ENCODE data around the gene EIF4E. TPM values are rescaled to one million over a fixed set of nuclear protein-coding genes. Genes with fewer than 3 reads are reported as not detected.

EIF4E gene
- total RNA-seq (2022) (103 and 105 TPM in 2 replicates), Bru-seq, nascent RNA (percentile 93 among the genes with signal in this experiment), BruChase-seq, experiment 1, labeled RNA remaining after a 6-hour chase (percentile 89 among the genes with signal in this experiment), BruChase-seq, experiment 2, labeled RNA remaining after a 2-hour chase (percentile 85 among the genes with signal in this experiment)
- long read RNA-seq, full-length matches to known transcripts: 252 of 283 reads
- long read RNA-seq, partial matches to known transcripts: 12 of 283 reads
- long read RNA-seq, other reads (novel, unspliced or antisense): 19 of 283 reads

- Mint-ChIP-seq H3K9me3 (ENCODE audit: low read depth, unreplicated experiment) (no peaks in the 10 kb centered on the region), H3K4me3 (ENCODE audit: low read depth, unreplicated experiment) (peak within 1 kb of the TSS; percentile 98), H3K36me3 (ENCODE audit: insufficient read depth, unreplicated experiment) (peaks cover 36% of the 10 kb centered on the region), H3K27me3 (ENCODE audit: unreplicated experiment) (no peaks in the 10 kb centered on the region), H3K4me1 (ENCODE audit: low read depth, unreplicated experiment) (peaks cover 16% of the 10 kb centered on the region), H3K27ac (ENCODE audit: unreplicated experiment) (peak within 1 kb of the TSS; percentile 92)
- TF ChIP-seq, protein P1, sequence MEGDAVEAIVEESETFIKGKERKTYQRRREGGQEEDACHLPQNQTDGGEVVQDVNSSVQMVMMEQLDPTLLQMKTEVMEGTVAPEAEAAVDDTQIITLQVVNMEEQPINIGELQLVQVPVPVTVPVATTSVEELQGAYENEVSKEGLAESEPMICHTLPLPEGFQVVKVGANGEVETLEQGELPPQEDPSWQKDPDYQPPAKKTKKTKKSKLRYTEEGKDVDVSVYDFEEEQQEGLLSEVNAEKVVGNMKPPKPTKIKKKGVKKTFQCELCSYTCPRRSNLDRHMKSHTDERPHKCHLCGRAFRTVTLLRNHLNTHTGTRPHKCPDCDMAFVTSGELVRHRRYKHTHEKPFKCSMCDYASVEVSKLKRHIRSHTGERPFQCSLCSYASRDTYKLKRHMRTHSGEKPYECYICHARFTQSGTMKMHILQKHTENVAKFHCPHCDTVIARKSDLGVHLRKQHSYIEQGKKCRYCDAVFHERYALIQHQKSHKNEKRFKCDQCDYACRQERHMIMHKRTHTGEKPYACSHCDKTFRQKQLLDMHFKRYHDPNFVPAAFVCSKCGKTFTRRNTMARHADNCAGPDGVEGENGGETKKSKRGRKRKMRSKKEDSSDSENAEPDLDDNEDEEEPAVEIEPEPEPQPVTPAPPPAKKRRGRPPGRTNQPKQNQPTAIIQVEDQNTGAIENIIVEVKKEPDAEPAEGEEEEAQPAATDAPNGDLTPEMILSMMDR (IDR thresholded peaks at IDR 0.05; ENCODE audit: unreplicated experiment): no peak
- BruUV-seq (replicated peaks): no TSS peak
- CTCF ChIA-PET: interaction anchor here (0.6 to 2.2 kb wide), 11 partner anchors 10 to 1336 kb away, joined by 3 to 10 read pairs (median 4); partner anchors contain the start of genes METAP1 and RAP1GDS1
- intact Hi-C loops (cut with micrococcal nuclease; ENCODE audit: unreplicated experiment): no loop called here
- peak; percentile 92 for DNase-seq
These were observed at the start of gene EIF4E for GRCh38 chr4:98928505-98929340. TSS of gene EIF4E (minus strand) at chr4:98929133. CDS start at chr4:98929112, 21 bp downstream.

- H3K36me3 Mint-ChIP-seq (ENCODE audit: insufficient read depth, unreplicated experiment): no peaks in the 10 kb centered on the region
- intact Hi-C loops (cut with micrococcal nuclease; ENCODE audit: unreplicated experiment): no loop called here
- no peak overlapping the region for H3K27ac Mint-ChIP-seq (ENCODE audit: unreplicated experiment)
- no peak for DNase-seq
- no peaks in the 10 kb centered on the region for H3K4me1 Mint-ChIP-seq (ENCODE audit: low read depth, unreplicated experiment)
- no peak overlapping the region for H3K4me3 Mint-ChIP-seq (ENCODE audit: low read depth, unreplicated experiment)
- no peaks in the 10 kb centered on the region for H3K9me3 Mint-ChIP-seq (ENCODE audit: low read depth, unreplicated experiment)
- CTCF ChIA-PET: no interaction called here
- no TSS peak for BruUV-seq (replicated peaks)
- TF ChIP-seq, protein P1 (IDR thresholded peaks at IDR 0.05; ENCODE audit: unreplicated experiment): no peak
- H3K27me3 Mint-ChIP-seq (ENCODE audit: unreplicated experiment): no peaks in the 10 kb centered on the region
These were observed 48.6 kb upstream of the EIF4E start for GRCh38 chr4:98977557-98977956.

DNA sequence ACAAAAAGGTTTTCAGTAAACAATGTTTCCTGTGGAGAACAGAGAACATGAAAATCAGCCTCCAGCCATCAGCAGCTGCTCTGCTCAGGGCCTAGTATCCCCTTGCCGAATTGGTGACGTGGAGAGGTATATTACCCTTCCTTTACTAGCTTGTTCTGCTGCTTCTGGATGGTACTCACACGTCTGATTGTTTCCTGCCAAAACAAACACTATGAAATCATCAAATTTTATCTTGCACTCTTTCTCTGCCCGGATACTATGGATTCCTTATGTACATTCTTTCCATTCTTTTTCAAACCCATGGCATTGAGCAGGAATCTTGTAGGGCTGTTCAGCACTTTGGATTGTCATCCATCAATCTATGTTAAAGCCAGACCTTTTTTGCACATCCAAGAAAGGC, 47.8 kb upstream of the EIF4E start:
- Mint-ChIP-seq H3K27me3 (ENCODE audit: unreplicated experiment) (no peaks in the 10 kb centered on the region), H3K9me3 (ENCODE audit: low read depth, unreplicated experiment) (no peaks in the 10 kb centered on the region), H3K36me3 (ENCODE audit: insufficient read depth, unreplicated experiment) (no peaks in the 10 kb centered on the region), H3K4me3 (ENCODE audit: low read depth, unreplicated experiment) (no peak overlapping the region), H3K27ac (ENCODE audit: unreplicated experiment) (no peak overlapping the region), H3K4me1 (ENCODE audit: low read depth, unreplicated experiment) (no peaks in the 10 kb centered on the region)
- no peak for DNase-seq
- no TSS peak for BruUV-seq (replicated peaks)
- TF ChIP-seq, protein P1 (IDR thresholded peaks at IDR 0.05; ENCODE audit: unreplicated experiment): no peak
- CTCF ChIA-PET: no interaction called here
- intact Hi-C loops (cut with micrococcal nuclease; ENCODE audit: unreplicated experiment): no loop called here

- no peak for DNase-seq
- Mint-ChIP-seq H3K4me1 (ENCODE audit: low read depth, unreplicated experiment) (no peaks in the 10 kb centered on the region), H3K27ac (ENCODE audit: unreplicated experiment) (no peak overlapping the region)
These were observed 41.2 kb upstream of the EIF4E start for GRCh38 chr4:98969878-98970785.

More at GRCh38 chr4:98969878-98970785, 41.2 kb upstream of the EIF4E start:
- CTCF ChIA-PET: no interaction called here
- Mint-ChIP-seq H3K36me3 (ENCODE audit: insufficient read depth, unreplicated experiment) (no peaks in the 10 kb centered on the region), H3K4me3 (ENCODE audit: low read depth, unreplicated experiment) (no peak overlapping the region), H3K27me3 (ENCODE audit: unreplicated experiment) (no peaks in the 10 kb centered on the region), H3K9me3 (ENCODE audit: low read depth, unreplicated experiment) (no peaks in the 10 kb centered on the region)
- TF ChIP-seq, protein P1 (IDR thresholded peaks at IDR 0.05; ENCODE audit: unreplicated experiment): no peak
- BruUV-seq (replicated peaks): no TSS peak
- intact Hi-C loops (cut with micrococcal nuclease; ENCODE audit: unreplicated experiment): no loop called here
